ENCODE data around the gene CCDC9B.

CCDC9B gene

GRCh38 chr15:40329804-40330203, 10.9 kb downstream of the CCDC9B start:
- DNase-seq (ENCODE audit: low read depth in 2 of 2), result no peak

GRCh38 chr15:40328751-40329150, 12.0 kb downstream of the CCDC9B start:
- no peak for DNase-seq (ENCODE audit: low read depth in 2 of 2)

GRCh38 chr15:40328176-40328575, 12.6 kb downstream of the CCDC9B start:
- no peak for DNase-seq (ENCODE audit: low read depth in 2 of 2)

GRCh38 chr15:40327457-40327856, 13.3 kb downstream of the CCDC9B start:
- no peak for DNase-seq (ENCODE audit: low read depth in 2 of 2)

DNA sequence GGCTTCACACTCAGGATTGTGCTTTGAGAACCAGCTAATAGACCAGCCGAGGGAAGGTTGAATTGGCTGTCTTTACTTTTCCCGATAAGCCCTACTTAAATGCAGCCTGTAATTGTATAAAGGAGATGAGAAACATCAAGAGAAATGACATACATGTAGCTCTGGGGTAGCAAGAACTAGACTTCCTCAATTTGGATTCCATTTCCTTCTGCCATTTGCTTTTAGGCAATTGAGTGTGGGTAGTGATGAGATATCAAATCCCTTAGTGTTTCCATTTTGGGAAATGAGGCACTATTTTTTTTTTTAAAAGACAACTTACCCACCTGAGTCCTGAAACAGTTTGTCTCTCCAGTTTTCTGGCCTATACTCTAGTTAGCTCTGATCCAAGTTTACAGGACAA, 15.0 kb downstream of the CCDC9B start:
- DNase-seq (ENCODE audit: low read depth in 2 of 2), result no peak

DNA sequence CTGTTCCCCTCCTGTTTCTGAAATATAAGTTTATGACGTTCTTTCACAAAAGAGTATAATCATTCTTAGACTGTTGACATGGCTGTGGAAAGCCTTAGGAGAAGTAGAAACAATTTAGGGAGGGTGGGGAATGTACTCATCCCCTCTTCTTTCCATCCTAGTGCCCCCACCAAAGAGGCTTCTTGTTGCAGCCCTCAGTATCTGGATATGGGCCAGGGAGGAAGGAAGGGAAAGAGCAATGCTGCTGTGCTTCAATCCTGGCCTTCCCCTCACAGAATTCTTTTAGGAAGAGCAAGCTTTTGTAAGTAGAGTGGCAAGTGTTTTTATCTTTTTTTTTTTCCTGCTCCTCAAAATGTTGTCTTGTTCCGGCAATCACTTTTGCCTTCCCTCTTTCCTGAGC, 15.6 kb downstream of the CCDC9B start:
- DNase-seq (ENCODE audit: low read depth in 2 of 2), result no peak

- no peak for DNase-seq (ENCODE audit: low read depth in 2 of 2)
These were observed 16.5 kb downstream of the CCDC9B start for GRCh38 chr15:40323953-40324937.

DNA sequence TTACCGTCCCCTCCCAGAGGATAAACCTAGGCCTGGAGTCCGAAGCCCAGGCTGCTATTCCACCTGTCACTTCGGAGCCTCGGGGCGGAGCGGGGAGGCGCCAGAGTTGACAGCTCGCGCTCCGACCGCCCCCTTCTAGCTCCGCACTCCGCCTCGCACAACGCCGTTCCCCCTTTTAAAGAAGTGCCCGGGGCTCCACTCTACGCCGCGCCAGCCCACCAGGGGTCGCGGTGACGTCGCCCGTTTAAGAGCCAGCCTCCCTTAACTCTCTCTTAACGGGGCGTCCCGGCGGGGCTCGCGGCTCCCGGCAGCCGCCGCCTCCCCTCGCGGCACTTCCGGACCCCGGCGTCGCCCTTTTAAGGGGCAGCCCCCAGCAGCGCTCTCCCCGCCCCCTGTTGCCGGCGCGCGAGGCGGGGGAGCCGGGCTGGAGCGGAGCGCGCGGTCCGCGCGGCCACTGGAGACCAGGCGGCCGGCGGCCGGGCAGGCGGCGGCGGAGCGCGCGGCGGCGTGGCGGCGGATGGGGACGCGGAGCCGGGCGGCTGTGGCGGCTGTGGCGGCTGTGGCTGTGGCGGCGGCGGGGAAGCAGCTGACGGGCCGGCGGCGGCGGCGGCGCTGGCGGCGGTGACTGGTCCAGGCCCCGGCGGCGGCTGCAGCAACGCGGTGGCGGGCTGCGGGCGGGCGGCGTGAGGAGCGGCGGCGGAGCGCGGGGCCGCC, 17.3 kb downstream of the CCDC9B start, which contains the start of gene INAFM2:
TSS of gene INAFM2 (plus strand) at position 454 of the 714 bp plus-strand sequence. CDS start 364 bp downstream, outside the sequence.
- DNase-seq (ENCODE audit: low read depth in 2 of 2), result peak; percentile 85 to 93

GRCh38 chr15:40322531-40323238, 18.1 kb downstream of the CCDC9B start:
- no peak for DNase-seq (ENCODE audit: low read depth in 2 of 2)

DNA sequence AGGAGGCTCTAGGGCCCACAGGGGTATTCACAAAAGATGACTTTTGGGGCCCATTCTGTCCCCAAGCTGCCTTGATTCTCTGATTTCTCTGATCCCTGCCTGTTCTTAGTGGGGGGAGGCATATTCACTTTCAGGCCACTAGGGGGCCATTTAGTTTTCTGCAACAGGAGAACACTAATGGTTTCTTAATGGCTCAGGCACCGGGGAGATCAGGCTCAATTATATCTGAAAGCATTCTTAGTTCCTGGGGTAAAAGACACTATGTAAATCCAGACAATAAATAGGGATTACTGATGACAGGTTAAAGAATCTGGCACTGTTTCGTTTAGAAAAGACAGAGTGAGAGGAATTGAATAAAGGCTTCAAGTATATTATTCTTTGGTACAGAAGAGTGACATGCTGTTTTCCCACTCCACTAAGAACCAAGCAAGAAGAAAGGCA, 19.8 kb downstream of the CCDC9B start:
- DNase-seq (ENCODE audit: low read depth in 2 of 2), result peak; percentile 34 to 39

DNA sequence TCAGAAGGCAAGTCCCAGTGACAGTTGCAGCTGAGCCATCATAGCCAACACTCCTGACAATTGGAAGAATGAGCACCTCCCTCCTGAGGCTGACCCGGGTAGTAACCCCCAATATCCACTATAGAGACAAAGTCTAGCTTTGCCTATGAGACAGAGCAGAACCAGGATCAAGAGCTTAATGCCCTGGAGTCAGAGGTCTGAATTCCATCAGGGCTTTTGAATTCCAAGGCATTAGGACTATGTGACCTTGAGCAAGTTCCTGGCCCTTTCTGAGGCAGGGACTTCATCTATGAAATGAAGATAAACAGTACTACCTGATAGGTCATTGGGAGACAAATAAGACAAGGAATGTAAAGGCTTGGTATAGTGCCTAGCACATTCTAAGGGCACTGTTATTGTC, 20.3 kb downstream of the CCDC9B start:
- DNase-seq (ENCODE audit: low read depth in 2 of 2), result no peak

DNA sequence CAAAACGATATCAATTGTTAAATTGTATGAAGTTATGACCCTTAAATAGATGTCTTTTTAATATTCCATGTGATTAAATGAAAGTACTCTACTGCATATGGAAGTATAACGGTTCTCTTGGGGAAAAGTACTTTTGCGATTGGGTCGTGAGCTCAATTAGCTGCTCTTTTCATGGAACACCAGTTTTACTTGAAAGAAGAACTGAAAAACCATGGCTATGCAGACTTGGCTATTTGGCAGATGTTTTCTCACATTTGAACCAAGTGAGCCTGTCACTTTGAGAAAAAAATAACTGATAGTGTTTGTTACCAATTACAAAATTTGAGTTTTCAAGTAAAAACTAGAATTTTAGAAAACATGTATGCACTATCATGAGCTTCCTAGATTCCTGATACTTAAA, 23.2 kb downstream of the CCDC9B start:
- DNase-seq (ENCODE audit: low read depth in 2 of 2), result no peak

DNA sequence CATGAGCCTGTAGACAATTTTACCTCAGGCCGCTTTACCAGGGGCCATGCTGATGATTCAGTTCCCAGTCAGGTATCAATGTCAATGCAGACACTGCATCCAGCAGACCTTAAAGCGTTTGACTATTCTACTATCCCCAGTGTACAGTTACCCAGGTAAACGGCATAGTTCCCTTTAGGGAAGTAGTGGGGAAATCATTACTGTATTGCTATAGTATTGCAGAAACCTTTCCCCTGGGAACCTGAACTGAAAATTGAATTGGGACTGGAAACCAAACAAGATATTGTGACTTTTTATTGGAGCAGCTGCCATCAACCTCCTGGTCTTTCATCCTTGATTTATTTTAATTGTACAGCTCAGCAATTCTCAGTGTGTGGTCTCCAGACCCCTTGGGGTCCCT, 23.8 kb downstream of the CCDC9B start:
- DNase-seq (ENCODE audit: low read depth in 2 of 2), result no peak

DNA sequence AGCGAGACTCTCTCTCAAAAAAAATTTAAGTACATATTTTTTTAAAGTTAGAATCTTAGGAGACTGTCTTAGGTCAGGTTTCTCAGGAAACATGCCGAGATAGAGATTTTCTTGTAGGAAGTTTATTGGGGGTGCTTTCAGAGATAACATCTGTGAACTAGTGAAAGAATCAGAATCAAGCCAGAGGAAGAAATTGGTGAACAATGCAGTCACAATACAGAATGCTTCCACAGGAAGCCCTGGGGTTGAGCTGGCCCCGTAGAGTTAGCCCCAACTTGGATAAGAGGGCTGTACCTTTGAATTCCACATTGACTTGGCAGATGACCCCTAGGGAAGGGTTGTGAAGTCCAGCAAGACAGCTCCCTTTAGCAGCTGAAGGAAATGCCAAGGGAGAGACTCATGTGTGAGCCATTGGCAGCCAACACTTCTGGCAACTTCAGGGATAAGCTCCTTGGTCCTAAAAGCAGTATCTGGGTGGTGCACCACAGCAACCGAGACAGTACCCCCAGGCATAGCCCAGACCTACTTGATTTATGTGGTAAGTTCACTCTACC, 25.9 kb downstream of the CCDC9B start:
- no peak for DNase-seq (ENCODE audit: low read depth in 2 of 2)

- DNase-seq (ENCODE audit: low read depth in 2 of 2), result peak; percentile 19 to 39
These were observed 27.0 kb downstream of the CCDC9B start for GRCh38 chr15:40313531-40314398.

GRCh38 chr15:40312370-40313158, 28.2 kb downstream of the CCDC9B start:
- DNase-seq (ENCODE audit: low read depth in 2 of 2), result no peak

- no peak for DNase-seq (ENCODE audit: low read depth in 2 of 2)
These were observed 29.7 kb downstream of the CCDC9B start for GRCh38 chr15:40310993-40311392.

- DNase-seq (ENCODE audit: low read depth in 2 of 2), result peak in 1 of 2 donors; percentile 26
These were observed 30.5 kb downstream of the CCDC9B start for GRCh38 chr15:40310001-40310959.
